ENCODE results near the gene ARMH3. TPM values are rescaled to one million over a fixed set of nuclear protein-coding genes. Genes with fewer than 3 reads are reported as not detected.

The ARMH3 gene
- total and polyA plus RNA-seq, 3 donors from 2014 or later = 20.2 to 23.7 (median 21.6) TPM

GRCh38 chr10:101902032-101902819 is 153.7 kb downstream of the ARMH3 start:
- DNase-seq = no peak
- no peak overlapping the region for H3K4me3 ChIP-seq
- no peaks in the 10 kb centered on the region for H3K27me3 ChIP-seq
- H3K9me3 ChIP-seq = no peaks in the 10 kb centered on the region
- whole genome bisulfite sequencing, 2 donors = 88 to 92% methylated on average over 7 of the region's 7 CpGs
- intact Hi-C loops (cut with DNase I; ENCODE audit: low total_unique reads) = no loop called here
- no peaks in the 10 kb centered on the region for H3K36me3 ChIP-seq (ENCODE audit: low read depth, missing control alignments)
- H3K27ac ChIP-seq = no peak overlapping the region
- no peak for TF ChIP-seq POLR2A (IDR thresholded peaks at IDR 0.05)
- TF ChIP-seq, protein P1, sequence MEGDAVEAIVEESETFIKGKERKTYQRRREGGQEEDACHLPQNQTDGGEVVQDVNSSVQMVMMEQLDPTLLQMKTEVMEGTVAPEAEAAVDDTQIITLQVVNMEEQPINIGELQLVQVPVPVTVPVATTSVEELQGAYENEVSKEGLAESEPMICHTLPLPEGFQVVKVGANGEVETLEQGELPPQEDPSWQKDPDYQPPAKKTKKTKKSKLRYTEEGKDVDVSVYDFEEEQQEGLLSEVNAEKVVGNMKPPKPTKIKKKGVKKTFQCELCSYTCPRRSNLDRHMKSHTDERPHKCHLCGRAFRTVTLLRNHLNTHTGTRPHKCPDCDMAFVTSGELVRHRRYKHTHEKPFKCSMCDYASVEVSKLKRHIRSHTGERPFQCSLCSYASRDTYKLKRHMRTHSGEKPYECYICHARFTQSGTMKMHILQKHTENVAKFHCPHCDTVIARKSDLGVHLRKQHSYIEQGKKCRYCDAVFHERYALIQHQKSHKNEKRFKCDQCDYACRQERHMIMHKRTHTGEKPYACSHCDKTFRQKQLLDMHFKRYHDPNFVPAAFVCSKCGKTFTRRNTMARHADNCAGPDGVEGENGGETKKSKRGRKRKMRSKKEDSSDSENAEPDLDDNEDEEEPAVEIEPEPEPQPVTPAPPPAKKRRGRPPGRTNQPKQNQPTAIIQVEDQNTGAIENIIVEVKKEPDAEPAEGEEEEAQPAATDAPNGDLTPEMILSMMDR (IDR thresholded peaks at IDR 0.05) = no peak
- H3K4me1 ChIP-seq = no peaks in the 10 kb centered on the region

- intact Hi-C loops (cut with DNase I; ENCODE audit: low total_unique reads) = no loop called here
- Histone ChIP-seq H3K36me3 (ENCODE audit: low read depth, missing control alignments) (no peaks in the 10 kb centered on the region), H3K4me3 (no peak overlapping the region), H3K27me3 (no peaks in the 10 kb centered on the region), H3K9me3 (no peaks in the 10 kb centered on the region), H3K4me1 (no peaks in the 10 kb centered on the region), H3K27ac (no peak overlapping the region)
- WGBS, 2 donors = 92 to 94% methylated on average over 6 of the region's 6 CpGs
- TF ChIP-seq POLR2A (IDR thresholded peaks at IDR 0.05) = no peak
- TF ChIP-seq, protein P1 (IDR thresholded peaks at IDR 0.05) = no peak
- no peak for DNase-seq
These were observed 154.6 kb downstream of the ARMH3 start for GRCh38 chr10:101901340-101901739.

DNA sequence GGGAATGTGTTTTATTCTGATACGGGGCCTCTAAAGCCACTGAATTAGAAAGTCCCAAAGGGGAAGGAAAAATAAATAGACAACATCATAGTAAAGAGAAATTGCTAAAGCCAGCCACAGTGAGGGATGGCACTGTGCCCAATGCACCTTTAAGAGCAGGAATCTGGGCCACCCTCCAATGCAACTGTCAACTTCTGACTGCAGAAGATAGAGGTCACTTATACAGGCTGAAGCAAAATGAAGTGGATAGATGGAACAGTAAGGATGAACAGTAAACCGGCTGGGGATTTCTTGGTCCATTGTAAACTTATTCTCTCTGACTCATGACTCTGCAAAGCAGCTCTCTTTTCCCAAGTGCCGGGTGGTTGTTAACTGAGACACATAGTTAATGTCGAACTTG is 158.3 kb downstream of the ARMH3 start:
- no peaks in the 10 kb centered on the region for H3K4me1 ChIP-seq
- H3K36me3 ChIP-seq (ENCODE audit: low read depth, missing control alignments) = no peaks in the 10 kb centered on the region
- no peak overlapping the region for H3K27ac ChIP-seq
- intact Hi-C loops (cut with DNase I; ENCODE audit: low total_unique reads) = no loop called here
- H3K9me3 ChIP-seq = no peaks in the 10 kb centered on the region
- DNase-seq = no peak
- no peaks in the 10 kb centered on the region for H3K27me3 ChIP-seq
- no peak overlapping the region for H3K4me3 ChIP-seq
- WGBS, 2 donors = 70 to 75% methylated on average over 4 of the region's 4 CpGs
- TF ChIP-seq, protein P1 (IDR thresholded peaks at IDR 0.05) = no peak
- TF ChIP-seq POLR2A (IDR thresholded peaks at IDR 0.05) = no peak

GRCh38 chr10:101896225-101896877 is 159.6 kb downstream of the ARMH3 start:
- no peak for TF ChIP-seq POLR2A (IDR thresholded peaks at IDR 0.05)
- TF ChIP-seq, protein P1 (IDR thresholded peaks at IDR 0.05) = no peak
- no peaks in the 10 kb centered on the region for H3K9me3 ChIP-seq

More at GRCh38 chr10:101896225-101896877, 159.6 kb downstream of the ARMH3 start:
- no peak overlapping the region for H3K4me3 ChIP-seq
- 95 to 96% methylated on average over 1 of the region's 1 CpG for WGBS, 2 donors
- H3K36me3 ChIP-seq (ENCODE audit: low read depth, missing control alignments) = no peaks in the 10 kb centered on the region
- intact Hi-C loops (cut with DNase I; ENCODE audit: low total_unique reads) = no loop called here
- H3K4me1 ChIP-seq = no peaks in the 10 kb centered on the region
- no peak for DNase-seq
- H3K27ac ChIP-seq = no peak overlapping the region
- H3K27me3 ChIP-seq = no peaks in the 10 kb centered on the region

Data from testis (tissue), 3 donors.